ENCODE data around the gene GCSAM.
"Not testable (repeated sequence)": the region's sequence is repeated elsewhere in the genome, so short reads cannot be mapped to it uniquely, and the experiment has no call there.

GCSAM gene

DNA sequence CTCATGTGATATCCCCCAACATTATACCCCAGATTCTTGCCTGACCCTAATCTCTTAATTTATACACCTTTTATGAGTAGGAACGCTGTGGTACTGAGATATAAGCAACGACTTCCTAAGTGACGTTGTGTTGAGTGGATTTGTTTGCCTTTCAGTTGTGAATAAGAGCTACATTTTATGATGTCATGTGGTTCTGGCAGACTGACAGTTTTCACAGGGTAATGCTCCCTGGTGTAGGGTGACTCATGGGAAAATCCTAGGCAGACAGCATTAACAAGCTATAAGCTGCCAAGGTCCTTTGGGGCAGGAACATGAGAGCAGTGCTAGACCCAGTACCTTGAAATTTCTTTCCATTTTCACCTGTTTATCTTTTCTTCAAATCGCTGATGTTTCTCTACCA lies 35.7 kb downstream of the GCSAM start:
- no peak for DNase-seq

DNA sequence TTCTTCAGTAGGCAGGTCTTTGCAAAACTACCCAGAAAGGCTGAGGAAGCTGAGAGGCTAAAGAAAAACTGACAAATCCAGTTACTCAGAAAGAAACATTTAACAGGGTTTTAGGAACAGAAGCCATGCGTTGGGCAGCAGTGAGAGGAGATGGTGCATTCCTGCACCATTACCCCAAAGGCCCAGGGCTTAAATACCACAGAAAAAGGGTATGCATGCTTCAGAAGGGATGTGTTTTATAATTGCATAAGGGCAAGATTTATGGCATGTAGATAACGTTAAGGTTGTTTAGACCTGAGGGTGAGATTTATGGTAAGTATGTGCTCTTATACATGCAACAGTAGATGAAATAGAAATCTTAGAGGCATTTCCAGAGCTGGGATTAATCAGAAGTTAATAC lies 36.9 kb downstream of the GCSAM start:
- DNase-seq: no peak

DNA sequence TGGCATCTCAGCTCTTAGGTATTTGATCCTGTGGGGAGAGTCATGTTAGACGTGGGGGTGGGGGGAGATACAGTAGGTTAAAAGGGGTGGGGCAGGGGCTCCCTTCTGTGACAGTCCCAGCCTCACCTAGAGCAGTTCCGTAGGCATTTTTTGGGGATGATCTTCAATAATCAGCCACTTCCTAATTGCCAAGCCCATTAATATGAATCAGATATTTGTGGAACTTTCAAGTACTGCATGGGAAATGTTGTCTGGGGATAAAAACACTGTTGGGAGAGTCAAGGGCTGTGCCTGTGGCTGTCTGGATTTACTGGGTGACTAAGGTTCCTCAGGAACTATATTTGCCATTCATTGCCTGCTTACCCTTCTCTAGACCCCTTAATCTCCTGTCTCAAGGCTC lies 37.3 kb downstream of the GCSAM start:
- no peak for DNase-seq

DNA sequence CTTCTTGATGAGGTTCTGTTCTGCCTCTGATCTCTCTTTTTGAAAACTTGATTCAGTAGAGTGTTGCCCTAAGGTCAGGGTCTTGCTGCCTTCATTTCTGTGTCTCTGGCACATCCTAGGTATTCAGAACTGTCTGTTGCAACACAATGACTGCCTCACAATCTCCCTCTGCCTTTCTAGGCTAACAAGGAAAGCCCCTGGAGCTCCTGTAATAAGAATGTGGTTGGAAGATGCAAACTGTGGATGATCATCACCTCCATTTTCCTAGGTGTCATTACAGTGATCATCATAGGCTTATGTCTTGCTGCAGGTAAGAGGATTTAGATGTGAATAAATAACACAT lies 39.9 kb downstream of the GCSAM start:
- DNase-seq: no peak

DNA sequence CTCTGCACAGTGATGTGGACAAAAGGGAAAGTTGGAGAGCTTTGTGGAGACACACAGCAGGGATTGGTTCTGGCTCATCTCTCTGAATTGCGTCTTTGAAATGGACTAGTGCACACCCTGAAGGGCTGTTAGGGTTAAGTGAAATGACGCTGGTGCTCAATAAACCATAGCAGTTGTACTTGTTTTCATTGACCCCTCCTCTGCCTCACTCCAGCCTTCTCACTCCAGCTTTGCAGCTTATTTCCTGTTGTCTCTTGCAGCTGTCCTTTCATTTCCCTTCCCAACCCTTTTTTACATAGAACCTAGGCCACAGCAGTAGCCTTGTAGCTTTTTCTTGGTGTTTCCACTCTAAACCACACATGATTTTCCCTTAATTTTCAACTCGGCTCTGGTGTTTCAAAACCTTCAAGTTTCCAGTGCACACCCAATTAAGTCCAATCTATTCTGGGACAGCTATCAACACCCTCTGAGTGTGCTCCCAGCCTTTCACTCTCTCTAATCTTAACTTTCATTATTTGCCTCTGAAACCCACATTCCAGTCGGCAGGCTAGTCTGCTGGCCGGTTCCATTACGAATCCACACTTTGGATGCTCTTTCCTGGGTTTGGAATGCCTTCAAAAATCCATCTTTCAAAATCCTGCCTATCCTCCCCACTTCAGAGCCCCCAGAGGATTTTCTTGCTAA lies 40.4 kb downstream of the GCSAM start:
- no peak for DNase-seq

DNA sequence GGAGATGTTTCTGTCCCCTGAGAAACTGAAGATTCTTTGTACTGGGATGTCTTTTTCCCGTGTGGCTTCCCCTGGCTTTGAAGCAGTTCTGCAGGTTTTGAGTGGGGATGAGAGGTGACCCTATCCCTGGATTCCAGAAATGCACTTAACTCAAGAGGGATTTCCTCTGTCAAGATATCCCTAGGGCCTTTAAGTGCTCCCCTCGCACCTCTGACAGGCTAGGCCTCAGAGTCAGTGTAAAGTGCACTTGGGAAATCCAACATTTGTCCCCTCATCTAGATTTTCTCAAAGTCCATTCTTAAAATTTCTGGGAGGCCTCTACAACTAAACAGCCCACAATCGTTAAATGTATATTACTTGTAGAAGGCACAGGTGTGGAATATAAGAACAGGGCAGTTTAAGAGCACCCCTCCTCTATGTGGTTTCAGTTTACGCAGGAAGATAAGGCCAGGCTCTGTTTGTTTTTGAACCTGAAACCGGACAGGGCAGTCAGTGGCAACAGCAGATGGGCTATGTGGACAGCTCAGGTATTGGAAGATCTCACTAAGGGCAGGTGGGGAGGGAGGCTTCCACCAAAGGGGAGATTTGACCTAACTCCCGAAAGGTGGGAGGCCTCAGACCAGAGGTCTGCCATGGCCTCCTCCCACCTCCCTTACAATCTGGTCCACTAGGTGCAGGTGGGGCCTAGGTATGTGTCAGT lies 42.0 kb downstream of the GCSAM start:
- DNase-seq: no peak

DNA sequence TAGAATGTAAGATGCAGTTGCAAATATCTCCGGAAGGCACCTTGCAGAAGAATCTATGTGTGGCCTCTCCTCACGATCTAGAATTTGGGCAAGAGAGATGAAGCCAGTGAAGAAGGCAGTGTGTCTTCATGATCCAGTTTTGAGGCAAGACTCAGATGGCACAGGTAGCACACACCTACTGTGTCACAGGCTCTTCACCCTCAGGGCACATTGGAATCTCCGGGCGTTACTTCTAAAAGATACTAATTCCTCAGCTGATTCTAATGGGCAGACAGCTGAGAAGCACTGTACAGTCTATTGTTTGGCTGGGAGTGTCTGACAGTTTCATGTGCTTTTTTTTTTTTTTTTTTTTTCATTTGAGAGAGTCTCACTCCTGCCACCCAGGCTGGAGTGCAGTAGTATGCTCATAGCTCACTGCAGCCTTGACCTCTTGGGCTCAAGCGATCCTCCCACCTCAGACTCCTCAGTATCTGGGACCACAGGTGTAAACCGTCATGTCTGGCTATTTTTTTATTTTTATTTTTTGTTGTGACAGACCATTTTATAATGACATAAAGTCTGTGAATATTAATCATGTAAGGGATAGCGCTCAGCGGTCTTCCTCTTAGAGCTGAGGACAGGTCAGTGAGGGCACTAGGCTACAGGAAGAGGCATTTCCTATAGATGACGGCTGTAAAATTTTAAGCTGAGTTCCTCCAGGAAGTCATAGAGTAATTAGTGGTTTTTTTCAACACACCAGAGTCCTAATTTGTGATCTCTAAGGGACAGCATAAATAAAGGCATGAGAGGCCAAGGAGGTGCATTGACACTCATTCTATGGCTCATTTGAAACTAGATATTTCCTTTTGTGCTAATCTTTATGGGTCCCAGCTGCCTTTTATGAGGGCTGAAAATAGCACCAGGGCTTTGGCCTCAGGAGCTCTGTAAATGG lies 42.8 kb downstream of the GCSAM start:
- DNase-seq: no peak

DNA sequence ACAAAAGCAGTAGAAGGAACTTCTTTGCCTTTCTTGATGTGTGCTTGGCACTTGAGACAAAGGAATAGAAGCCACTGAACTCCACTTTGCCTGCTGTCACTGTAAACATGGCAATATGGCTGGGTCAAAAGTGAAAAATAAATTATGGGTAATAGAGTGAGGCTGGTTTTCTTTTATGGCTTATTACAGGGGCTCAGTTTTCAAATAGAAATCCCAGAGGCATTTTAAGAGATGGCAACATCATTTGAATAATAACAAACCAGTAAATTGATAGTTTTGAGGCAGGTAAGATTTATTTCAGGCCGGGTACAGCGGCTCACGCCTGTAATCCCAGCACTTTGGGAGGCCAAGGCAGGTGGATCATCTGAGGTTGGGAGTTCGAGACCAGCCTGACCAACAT lies 44.1 kb downstream of the GCSAM start:
- no peak for DNase-seq

DNA sequence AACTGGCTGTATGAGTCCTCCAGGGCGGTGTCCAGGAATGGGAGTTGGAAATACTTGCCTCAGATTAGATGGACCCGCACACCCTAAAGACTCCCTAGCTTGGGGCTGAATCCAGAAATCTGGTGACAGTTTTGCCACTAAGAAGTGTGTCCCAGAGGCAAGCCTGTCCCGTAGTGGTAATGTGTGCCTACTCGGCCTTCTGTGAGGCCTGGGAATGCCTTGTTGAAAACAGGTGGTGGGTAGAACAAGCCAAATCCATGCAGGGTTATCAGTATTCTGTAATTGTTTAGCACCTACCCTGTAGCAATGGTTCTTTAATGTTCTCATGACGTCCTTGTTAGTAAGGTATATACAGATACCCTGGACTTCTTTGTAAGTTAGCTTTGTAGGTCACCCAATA lies 45.3 kb downstream of the GCSAM start:
- no peak for DNase-seq

DNA sequence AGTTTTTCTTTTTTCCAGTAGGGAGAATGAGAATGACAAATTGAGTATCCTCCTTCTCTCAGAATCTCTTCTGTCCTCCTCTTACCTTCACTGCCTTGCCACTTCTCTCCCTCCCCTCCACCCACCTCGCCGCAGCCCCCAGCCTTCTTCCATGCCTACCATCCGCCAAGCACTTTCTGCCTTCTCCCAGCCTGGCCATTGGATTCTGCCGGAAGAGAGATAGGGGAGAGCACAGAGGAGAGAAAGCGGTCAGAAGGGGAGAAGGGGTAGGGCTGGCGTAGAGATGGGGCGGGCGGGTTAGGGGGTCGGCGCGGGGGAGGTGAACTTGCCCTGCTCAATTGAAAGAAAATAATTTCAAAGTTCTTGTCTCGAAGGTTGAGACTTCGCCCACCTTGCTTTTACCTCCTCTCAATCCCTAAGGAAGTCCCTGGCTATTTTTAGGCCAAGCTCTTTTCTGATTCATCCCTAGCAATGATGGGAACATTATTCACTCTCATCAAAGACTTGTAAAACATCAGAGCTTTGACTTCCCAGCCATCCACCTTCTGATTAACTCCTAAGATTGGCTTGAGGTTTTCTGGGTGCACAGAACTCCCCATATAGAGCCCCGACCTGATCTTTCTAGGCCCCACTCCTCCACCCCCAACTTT lies 46.0 kb downstream of the GCSAM start:
- no peak for DNase-seq

DNA sequence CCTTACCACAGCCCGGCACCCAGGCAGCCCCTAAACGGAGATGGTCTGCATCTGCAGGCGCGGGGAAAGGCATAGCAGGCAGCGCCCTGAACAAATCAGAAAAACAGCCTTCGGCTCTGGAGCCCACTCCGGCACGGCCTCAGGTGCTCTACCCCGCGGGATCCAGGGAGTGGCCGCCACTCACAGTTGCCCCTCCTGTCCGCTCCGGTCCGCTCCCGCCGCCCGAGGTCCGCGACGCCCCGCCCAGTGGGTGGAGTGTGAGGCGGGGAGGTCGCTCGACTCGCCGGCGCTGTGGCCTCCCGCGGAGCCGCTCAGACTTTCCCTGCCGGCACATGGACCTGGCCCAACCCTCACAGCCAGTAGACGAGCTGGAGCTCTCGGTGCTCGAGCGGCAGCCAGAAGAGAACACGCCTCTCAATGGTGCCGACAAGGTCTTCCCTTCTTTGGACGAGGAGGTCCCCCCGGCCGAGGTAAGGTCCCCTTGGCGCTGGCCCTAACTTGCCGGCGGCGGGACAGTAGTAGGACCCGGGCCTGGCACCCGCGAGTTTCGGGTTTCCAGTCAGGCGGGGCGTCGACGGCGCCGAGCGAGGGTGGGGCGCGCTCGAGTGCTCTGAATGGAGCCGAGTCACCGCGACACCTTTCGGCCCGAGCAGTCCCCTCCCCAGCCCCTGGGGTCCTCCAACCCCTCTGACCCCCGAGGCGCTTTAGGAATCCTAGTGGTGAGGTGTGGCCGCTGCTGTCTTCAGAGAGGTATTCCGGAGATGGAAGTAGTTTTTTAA lies 46.8 kb downstream of the GCSAM start, which contains the start of gene C3orf52:
C3orf52 (plus strand) TSS at position 314 of the 779 bp plus-strand sequence; CDS start at position 333, 19 bp downstream.
- peak in 1 of 2 donors; percentile 50 for DNase-seq

DNA sequence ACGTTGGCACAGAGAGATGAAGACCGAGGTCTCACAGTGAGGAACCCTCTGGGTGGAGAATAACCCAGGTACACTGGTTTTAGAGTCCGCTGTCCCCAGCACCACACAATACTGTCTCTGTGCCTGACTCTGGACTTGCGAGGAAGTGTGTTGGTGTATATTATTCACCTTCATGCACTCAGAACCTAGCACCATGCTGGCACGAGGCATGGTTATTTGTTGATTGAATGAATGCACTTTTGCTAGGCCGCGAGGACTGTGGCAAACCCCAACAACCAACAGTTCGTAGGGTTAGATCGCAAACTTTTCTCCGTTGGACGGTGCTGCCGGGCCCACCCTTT lies 47.3 kb downstream of the GCSAM start:
- no peak for DNase-seq

DNA sequence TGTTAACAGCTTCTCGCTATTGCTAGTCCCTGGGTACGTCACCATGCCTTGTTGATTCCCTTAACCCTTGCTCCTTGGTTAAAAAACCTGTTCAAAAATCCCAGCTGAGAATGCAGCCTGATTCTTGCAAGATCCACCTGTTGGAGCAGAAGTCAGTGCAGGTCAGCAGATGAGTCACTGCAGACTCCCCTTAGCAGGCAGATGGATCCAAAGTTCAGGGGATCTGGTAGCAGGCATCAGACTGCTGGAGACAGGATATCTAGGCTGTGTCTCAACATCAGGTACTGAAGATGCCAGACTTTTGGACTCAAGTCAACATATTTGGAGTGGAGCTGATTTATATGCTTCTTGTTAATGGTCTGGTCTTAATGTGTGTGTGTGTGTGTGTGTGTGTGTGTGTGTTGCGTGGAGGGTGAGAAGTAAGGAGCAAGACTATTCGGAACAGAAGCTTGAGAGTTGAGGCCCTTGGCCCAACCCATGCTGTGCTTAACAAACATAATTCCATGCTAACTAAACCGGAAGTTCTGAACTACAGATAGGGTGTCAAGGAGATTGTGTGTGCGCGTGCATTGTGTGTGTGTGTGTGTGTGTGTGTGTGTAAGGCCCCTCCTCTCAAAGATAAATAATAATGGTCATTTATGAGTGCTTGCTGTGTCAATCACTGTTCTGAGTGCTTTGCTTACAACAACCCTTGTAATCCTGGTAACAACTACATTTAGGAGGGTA lies 47.9 kb downstream of the GCSAM start:
- no peak for DNase-seq

DNA sequence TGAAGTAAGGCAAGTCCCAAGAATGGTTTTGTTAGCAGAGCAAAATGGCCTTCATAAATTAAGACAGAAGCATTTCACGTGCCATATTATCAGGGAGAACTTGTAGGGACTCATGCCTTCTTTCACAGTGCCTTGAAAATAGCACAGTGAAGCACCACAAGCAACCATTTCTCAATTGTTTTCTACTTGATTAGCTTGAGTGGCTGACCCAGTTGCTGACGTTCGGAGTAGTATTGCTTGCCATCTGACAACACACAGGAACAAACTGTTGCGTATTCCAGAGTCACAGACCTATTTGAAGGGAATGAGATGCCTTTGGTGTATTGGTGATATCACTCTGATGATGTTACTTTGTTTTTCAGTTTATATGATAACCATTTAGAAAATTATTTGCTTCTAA lies 49.8 kb downstream of the GCSAM start:
- DNase-seq: no peak

DNA sequence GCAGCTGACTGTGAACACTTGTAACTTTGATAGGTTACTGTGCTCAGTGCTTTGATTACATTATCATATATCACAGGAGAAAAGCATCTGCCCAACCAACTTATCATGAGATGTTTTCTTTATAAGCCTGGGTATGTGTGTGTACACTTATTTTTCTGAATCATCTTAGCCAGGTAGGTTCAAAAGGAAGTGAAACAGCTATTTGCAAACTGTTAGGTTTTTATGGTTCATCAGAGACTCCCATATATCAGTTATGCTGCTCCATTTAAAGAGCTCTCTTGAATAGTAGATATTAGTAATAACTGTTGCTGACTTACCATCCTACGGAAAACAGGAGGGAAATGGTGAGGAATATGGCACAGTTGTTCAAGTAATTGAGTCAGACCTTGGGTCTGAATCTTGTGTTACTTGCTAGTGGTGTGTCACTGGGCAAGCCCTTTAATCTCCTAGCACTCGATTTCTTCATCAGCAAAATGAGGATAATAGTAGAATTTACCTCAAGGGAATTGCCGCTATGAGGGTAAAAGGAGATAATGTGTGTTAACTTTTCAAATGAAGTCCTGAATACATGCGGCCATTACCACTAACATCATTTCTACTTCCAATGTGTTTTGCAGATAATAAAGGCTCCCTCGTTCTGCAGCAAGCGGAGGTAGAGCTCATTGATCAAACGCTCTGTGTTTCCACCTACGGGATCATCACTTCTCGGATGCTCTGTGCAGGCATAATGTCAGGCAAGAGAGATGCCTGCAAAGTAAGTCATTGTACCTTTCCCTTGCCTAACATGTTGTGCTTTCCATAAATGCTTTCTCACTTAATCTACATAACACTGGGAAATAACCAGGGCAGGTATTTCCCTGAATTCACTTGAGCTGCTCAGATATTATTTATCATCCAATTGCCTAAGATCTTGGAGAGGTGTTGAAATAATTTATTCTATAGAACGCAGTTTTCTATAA lies 54.6 kb downstream of the GCSAM start:
- no peak for DNase-seq

DNA sequence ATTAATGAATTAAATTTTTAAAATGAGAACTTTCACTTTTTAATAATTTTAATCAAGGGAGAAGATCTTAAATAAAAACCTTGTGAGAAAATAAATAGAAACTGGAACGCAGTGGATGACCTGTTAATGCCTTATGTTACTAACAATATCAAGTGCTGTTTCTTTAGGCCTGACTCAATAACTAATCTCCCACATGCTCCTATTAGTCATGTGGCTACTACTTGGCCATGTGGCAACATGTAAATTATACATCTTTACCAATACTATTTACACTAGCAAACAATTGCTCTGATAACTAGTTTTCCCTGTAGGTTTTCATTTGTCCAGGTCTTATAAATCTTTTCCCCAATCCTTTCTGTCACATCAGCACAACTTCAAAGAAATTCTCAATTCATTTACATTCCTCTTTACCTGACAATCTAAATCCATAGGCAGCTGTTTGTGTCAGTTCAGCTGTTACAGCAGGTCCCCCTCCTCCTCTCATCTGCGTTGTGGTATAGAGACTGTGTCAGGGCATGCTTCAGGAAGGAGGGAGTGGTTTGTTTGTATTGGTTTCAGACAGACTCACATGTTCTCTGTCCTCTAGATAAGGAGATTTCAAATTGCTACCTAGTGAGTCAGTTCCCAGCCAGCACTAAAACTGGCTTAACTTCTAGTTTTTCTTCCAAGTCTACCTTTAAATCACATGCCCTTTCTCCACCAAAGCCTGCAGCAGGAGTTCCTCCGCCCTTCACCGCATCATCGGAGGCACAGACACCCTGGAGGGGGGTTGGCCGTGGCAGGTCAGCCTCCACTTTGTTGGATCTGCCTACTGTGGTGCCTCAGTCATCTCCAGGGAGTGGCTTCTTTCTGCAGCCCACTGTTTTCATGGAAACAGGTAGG lies 58.2 kb downstream of the GCSAM start:
- no peak for DNase-seq

DNA sequence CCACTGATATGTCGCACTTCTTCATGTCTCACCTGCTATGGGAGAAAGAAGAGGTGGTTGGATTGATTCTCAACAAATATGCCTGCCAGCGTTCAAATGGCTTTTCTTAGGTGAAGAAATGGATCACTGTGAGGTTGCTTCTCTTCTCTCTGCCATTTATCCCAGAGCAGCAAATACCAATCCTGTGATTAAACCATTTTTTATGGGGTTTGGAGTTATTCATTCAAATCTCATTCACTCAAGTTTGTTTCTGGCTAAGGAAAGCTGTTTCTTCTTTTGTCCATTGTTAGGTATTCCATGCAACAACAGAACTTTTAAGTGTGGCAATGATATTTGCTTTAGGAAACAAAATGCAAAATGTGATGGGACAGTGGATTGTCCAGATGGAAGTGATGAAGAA lies 59.0 kb downstream of the GCSAM start:
- no peak for DNase-seq

DNA sequence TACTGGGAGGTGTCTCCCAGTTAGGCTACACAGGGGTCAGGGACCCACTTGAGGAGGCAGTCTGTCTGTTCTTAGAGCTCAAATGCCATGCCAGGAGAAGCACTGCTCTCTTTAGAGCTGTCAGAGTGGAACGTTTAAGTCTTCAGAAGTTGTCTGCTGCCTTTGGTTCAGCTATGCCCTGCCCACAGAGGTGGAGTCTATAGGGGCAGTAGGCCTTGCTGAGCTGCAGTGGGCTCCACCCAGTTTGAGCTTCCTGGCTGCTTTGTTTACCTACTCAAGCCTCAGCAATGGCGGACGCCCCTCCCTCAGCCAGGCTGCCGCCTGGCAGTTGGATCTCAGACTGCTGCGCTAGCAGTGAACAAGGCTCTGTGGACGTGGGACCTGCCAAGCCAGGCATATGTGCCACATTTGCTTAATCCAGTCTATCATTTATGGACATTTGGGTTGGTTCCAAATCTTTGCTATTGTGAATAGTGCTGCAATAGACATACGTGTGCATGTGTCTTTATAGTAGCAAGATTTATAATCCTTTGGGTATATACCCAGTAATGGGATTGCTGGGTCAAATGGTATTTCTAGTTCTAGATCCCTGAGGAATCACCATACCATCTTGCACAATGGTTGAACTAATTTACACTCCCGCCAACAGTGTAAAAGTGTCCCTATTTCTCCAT lies 60.5 kb downstream of the GCSAM start:
- not testable (repeated sequence) for DNase-seq
